ENCODE results near the gene CLK4. TPM values are rescaled to one million over a fixed set of nuclear protein-coding genes. Genes with fewer than 3 reads are reported as not detected.

The CLK4 gene
- total RNA-seq, 4 donors from 2014 or later, result 40.2 to 77.8 (median 46.6) TPM

- Histone ChIP-seq H3K27ac (no peak overlapping the region), H3K36me3 (peaks cover 0 to 58% (median 0%) of the 10 kb centered on the region in 3 donors), H3K27me3 (no peaks in the 10 kb centered on the region), H3K4me1 (peaks cover 0 to 8% (median 4%) of the 10 kb centered on the region in 4 donors), H3K4me3 (no peak overlapping the region), H3K9me3 (peaks cover 0 to 24% (median 13%) of the 10 kb centered on the region in 4 donors)
- DNase-seq (ENCODE audit: low spot score in 2 of 2), result no peak
- TF ChIP-seq EP300 (IDR thresholded peaks at IDR 0.05) (no peak), CTCF (IDR thresholded peaks at IDR 0.05) (no peak), POLR2A (IDR thresholded peaks at IDR 0.05) (no peak)
Observed at GRCh38 chr5:178595150-178595549, 31.7 kb downstream of the CLK4 start.

GRCh38 chr5:178590924-178591423 is 35.9 kb downstream of the CLK4 start:
- TF ChIP-seq EP300 (IDR thresholded peaks at IDR 0.05) (no peak), CTCF (IDR thresholded peaks at IDR 0.05) (peak in 1 of 5 experiments; percentile 5), POLR2A (IDR thresholded peaks at IDR 0.05) (no peak)
- Histone ChIP-seq H3K27ac (no peak overlapping the region), H3K9me3 (peaks cover 0 to 21% (median 11%) of the 10 kb centered on the region in 4 donors), H3K36me3 (peaks cover 0 to 23% (median 0%) of the 10 kb centered on the region in 3 donors), H3K4me3 (no peak overlapping the region), H3K27me3 (peaks cover 0 to 10% of the 10 kb centered on the region in 2 donors), H3K4me1 (peaks cover 0 to 49% (median 8%) of the 10 kb centered on the region in 4 donors)
- no peak for DNase-seq (ENCODE audit: low spot score in 2 of 2)
- 32 to 35% methylated on average over 9 of the region's 9 CpGs for WGBS, 2 donors

- Histone ChIP-seq H3K27ac (peak within 1 kb of the TSS in 1 of 4 donors; percentile 50), H3K4me1 (peaks cover 0 to 54% (median 8%) of the 10 kb centered on the region in 4 donors), H3K4me3 (peak within 1 kb of the TSS; percentile 22 to 54 (median 32)), H3K36me3 (peaks cover 0 to 17% (median 0%) of the 10 kb centered on the region in 3 donors), H3K9me3 (peaks cover 0 to 14% (median 6%) of the 10 kb centered on the region in 4 donors), H3K27me3 (peaks cover 0 to 13% of the 10 kb centered on the region in 2 donors)
- TF ChIP-seq EP300 (IDR thresholded peaks at IDR 0.05) (no peak), CTCF (IDR thresholded peaks at IDR 0.05) (peak; percentile 25 to 74 (median 61)), POLR2A (IDR thresholded peaks at IDR 0.05) (no peak)
- DNase-seq (ENCODE audit: low spot score in 2 of 2), result peak in 1 of 2 donors; percentile 54
- WGBS, 2 donors, result 1% methylated on average over 14 to 67 of the region's 78 CpGs
Observed at GRCh38 chr5:178590141-178590923, 36.5 kb downstream of the CLK4 start, which contains the start of gene COL23A1. Gene COL23A1 (minus strand): TSS chr5:178590393.

GRCh38 chr5:178589180-178590140 is 37.4 kb downstream of the CLK4 start:
- Histone ChIP-seq H3K27me3 (peaks cover 0 to 13% of the 10 kb centered on the region in 2 donors), H3K36me3 (peaks cover 0 to 8% (median 0%) of the 10 kb centered on the region in 3 donors), H3K4me1 (peaks cover 0 to 54% (median 8%) of the 10 kb centered on the region in 4 donors), H3K27ac (peak overlapping the region in 1 of 4 donors; percentile 50), H3K4me3 (peak overlapping the region; percentile 13 to 54 (median 30)), H3K9me3 (peaks cover 0 to 6% (median 0%) of the 10 kb centered on the region in 4 donors)
- 24 to 26% methylated on average over 42 of the region's 91 CpGs for WGBS, 2 donors
- TF ChIP-seq POLR2A (IDR thresholded peaks at IDR 0.05) (no peak), CTCF (IDR thresholded peaks at IDR 0.05) (peak in 3 of 5 experiments; percentile 15 to 44 (median 36))
- no peak for DNase-seq (ENCODE audit: low spot score in 2 of 2)

Measured in tibial nerve (tissue), 4 donors.